Measurements from ENCODE around the gene SMYD2.

Gene SMYD2

DNA sequence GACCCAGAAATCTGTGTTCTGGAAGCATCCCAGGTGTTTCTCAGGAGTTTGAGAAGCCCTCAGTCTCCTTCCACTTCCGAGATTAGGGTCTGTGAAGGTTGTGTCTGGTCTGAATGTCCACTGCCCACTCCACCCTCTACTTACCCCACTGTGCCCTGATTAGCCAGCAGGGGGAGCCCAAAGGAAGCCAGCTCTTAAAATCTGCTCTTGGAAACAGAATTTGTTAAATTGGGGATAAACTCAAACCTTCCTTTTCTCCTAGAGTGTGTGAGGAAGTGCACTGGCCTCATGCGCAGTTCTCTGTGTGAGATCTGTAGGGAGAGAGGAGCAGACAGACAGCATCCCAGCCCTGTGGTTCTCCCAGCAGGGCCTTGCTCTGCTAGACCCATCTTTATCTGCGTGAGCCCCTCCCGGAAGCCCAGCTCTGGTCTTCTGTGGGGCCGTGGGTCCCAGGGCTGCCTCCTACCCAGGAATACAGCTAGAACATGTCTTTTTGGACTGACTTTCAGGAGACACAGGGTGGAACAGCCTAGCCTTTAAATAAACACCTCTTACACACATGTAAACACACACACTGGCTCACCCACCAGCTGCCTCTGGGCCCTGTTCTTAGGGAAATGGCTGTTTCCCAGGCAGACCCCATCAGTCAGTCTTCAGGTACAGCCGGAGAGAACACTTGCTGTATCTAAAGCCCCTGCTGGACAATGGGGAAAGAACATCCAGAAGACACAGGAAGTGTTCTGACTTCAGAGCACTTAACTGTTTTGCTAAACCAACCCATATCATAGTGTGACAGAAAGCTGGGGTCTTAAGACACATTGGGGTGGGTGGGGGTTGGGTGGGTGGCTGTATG, 52.2 kb downstream of the SMYD2 start:
- H3K4me1 Mint-ChIP-seq = peaks cover 9% of the 10 kb centered on the region
- DNase-seq = peak; percentile 66
- no peaks in the 10 kb centered on the region for H3K27me3 Mint-ChIP-seq
- CTCF ChIA-PET = interaction anchor here (0.6 to 11.4 kb wide), 51 partner anchors 8 to 1192 kb away, joined by 3 to 435 read pairs (median 5); no protein-coding TSS in a partner anchor
- no peaks in the 10 kb centered on the region for H3K9me3 Mint-ChIP-seq
- H3K36me3 Mint-ChIP-seq = peaks cover 19% of the 10 kb centered on the region
- no peak overlapping the region for H3K4me3 Mint-ChIP-seq
- peak overlapping the region; percentile 78 for H3K27ac Mint-ChIP-seq

DNA sequence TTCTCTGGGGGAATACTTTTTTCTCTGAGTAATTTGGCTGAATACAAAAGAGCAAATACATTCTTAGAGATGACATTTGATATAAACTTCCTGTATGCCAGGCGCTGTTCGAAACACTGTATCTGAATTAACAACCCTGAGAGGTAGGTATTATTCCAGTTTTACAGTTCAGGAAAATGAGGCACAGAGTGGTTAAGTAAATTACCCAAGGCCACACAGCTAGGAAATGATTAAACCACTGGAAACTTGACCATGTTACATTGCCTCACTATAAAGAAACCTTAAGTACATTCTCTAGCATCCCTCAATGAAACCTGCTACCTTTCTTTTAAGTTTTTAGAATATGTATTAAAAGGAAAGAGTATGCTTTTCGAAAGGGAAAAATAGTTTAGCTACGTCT, 54.6 kb downstream of the SMYD2 start:
- H3K36me3 Mint-ChIP-seq = peaks cover 14% of the 10 kb centered on the region
- H3K4me1 Mint-ChIP-seq = peaks cover 9% of the 10 kb centered on the region
- H3K9me3 Mint-ChIP-seq = no peaks in the 10 kb centered on the region
- H3K27ac Mint-ChIP-seq = no peak overlapping the region
- no peak for DNase-seq
- H3K27me3 Mint-ChIP-seq = no peaks in the 10 kb centered on the region
- H3K4me3 Mint-ChIP-seq = no peak overlapping the region
- CTCF ChIA-PET = interaction anchor here (0.9 to 1.4 kb wide), 6 partner anchors 11 to 292 kb away, joined by 3 to 5 read pairs (median 4); no protein-coding TSS in a partner anchor

DNA sequence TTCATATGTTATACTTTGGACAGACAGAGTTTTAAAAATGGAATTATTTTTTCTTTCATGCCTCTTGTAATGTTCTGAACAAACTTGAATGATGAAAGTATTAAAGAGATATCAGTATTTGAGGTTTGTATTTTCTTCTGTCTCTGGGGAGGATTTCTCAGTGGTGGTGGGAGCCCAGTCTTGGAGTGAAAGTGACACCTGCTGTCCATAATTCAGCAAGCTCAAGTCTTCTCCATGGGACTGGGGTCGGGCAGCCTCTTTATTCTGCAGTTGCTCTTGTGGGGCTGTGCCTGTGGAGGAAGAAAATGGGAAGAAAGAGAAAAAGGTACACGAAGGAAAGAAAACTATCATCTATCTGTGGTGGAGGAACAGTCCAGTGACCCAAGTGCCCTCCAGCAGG, 56.1 kb downstream of the SMYD2 start:
- Mint-ChIP-seq H3K9me3 (no peaks in the 10 kb centered on the region), H3K27ac (no peak overlapping the region), H3K36me3 (peaks cover 13% of the 10 kb centered on the region), H3K4me1 (peaks cover 9% of the 10 kb centered on the region), H3K4me3 (no peak overlapping the region), H3K27me3 (no peaks in the 10 kb centered on the region)
- CTCF ChIA-PET = interaction anchor here (1.0 to 1.9 kb wide), 3 partner anchors 9 to 290 kb away, joined by 4 to 9 read pairs (median 4); no protein-coding TSS in a partner anchor
- DNase-seq = no peak

GRCh38 chr1:214337511-214337910, 56.6 kb downstream of the SMYD2 start:
- Mint-ChIP-seq H3K27ac (no peak overlapping the region), H3K4me1 (peaks cover 9% of the 10 kb centered on the region), H3K27me3 (no peaks in the 10 kb centered on the region), H3K36me3 (peaks cover 14% of the 10 kb centered on the region), H3K4me3 (no peak overlapping the region), H3K9me3 (no peaks in the 10 kb centered on the region)
- CTCF ChIA-PET = interaction anchor here (1.0 to 4.1 kb wide), 5 partner anchors 10 to 298 kb away, joined by 3 to 14 read pairs (median 4); no protein-coding TSS in a partner anchor
- DNase-seq = no peak

DNA sequence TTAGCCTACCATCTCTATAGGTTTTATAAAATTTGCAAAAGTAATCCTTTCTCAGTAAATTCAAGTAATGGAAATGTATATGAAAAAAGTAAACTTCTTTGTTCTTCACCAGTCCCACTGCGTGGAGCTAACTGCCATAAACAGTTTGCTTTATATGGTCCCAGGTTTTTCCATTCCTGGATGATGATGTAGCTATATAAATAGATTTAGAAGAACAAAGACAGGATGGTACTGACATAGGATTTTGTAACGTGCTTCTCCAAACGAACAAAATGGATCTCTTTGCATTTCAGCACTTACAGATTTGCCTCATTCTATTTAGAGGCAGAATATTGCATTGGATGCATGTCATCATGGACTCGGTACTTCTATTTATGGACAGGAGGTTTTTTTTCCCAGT, 57.3 kb downstream of the SMYD2 start:
- no peaks in the 10 kb centered on the region for H3K27me3 Mint-ChIP-seq
- H3K9me3 Mint-ChIP-seq = no peaks in the 10 kb centered on the region
- peaks cover 15% of the 10 kb centered on the region for H3K36me3 Mint-ChIP-seq
- H3K4me3 Mint-ChIP-seq = no peak overlapping the region
- DNase-seq = no peak
- H3K27ac Mint-ChIP-seq = no peak overlapping the region
- CTCF ChIA-PET = interaction anchor here (1.0 to 4.1 kb wide), 5 partner anchors 10 to 298 kb away, joined by 3 to 14 read pairs (median 4); no protein-coding TSS in a partner anchor
- H3K4me1 Mint-ChIP-seq = peaks cover 9% of the 10 kb centered on the region

DNA sequence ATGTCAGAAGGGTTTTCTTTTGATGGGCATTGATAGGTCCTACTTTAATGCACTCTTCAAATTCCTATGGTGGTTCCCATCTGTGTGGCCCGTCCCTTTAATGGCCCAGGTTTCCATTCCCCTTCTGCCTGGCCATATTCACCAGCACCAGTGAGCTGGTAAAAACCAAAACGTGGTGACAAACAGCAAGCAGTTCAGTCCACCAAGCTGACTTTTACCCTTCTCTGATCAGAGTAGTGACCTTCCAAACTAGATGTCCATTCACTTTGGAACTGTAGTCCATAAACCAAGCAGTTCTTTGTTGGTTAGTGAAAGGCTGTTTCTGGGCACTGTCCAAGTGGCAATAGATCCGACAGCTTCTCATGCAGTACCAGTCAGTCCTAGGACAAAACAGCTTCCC, 60.5 kb downstream of the SMYD2 start:
- DNase-seq = no peak
- H3K4me1 Mint-ChIP-seq = peaks cover 8% of the 10 kb centered on the region
- CTCF ChIA-PET = interaction anchor here (1.4 to 4.4 kb wide), 3 partner anchors 9 to 286 kb away, joined by 3 to 26 read pairs (median 14); no protein-coding TSS in a partner anchor
- H3K27me3 Mint-ChIP-seq = no peaks in the 10 kb centered on the region
- no peak overlapping the region for H3K27ac Mint-ChIP-seq
- peaks cover 18% of the 10 kb centered on the region for H3K9me3 Mint-ChIP-seq
- peaks cover 25% of the 10 kb centered on the region for H3K36me3 Mint-ChIP-seq
- H3K4me3 Mint-ChIP-seq = no peak overlapping the region

- no peak overlapping the region for H3K27ac Mint-ChIP-seq
- peaks cover 3% of the 10 kb centered on the region for H3K4me1 Mint-ChIP-seq
- no peak overlapping the region for H3K4me3 Mint-ChIP-seq
- H3K36me3 Mint-ChIP-seq = peaks cover 24% of the 10 kb centered on the region
- H3K27me3 Mint-ChIP-seq = no peaks in the 10 kb centered on the region
- H3K9me3 Mint-ChIP-seq = peaks cover 18% of the 10 kb centered on the region
- no peak for DNase-seq
- CTCF ChIA-PET = interaction anchor here (1.4 to 4.4 kb wide), 2 partner anchors 9 to 286 kb away, joined by 3 to 26 read pairs; no protein-coding TSS in a partner anchor
These were observed 61.0 kb downstream of the SMYD2 start for GRCh38 chr1:214341932-214342331.

GRCh38 chr1:214342525-214342924, 61.6 kb downstream of the SMYD2 start:
- no peak for DNase-seq
- no peak overlapping the region for H3K4me3 Mint-ChIP-seq
- peaks cover 25% of the 10 kb centered on the region for H3K36me3 Mint-ChIP-seq
- H3K27ac Mint-ChIP-seq = no peak overlapping the region
- H3K9me3 Mint-ChIP-seq = peaks cover 18% of the 10 kb centered on the region
- H3K4me1 Mint-ChIP-seq = no peaks in the 10 kb centered on the region
- CTCF ChIA-PET = interaction anchor here (1.4 to 4.4 kb wide), 2 partner anchors 10 to 285 kb away, joined by 3 to 26 read pairs; no protein-coding TSS in a partner anchor
- no peaks in the 10 kb centered on the region for H3K27me3 Mint-ChIP-seq

DNA sequence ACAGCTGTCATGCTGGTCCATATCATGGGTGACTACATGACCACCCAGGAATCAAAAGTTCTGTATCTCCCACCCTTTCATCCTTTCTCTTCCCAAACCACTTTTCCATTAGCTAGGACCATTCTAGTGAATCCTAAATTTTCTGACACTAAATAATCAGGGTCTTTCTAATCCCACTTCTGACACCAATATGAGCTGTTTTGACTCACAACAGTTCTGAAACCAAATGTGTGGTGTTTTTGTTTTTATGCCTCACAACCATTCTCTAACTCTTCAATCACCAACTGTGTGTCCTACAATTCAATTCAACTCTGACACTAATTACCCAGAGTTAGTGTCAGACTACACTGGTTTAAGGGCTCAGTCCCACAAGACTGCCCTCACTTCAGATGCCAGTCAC, 63.9 kb downstream of the SMYD2 start:
- H3K9me3 Mint-ChIP-seq = peaks cover 18% of the 10 kb centered on the region
- no peak overlapping the region for H3K4me3 Mint-ChIP-seq
- no peak for DNase-seq
- no peak overlapping the region for H3K27ac Mint-ChIP-seq
- H3K36me3 Mint-ChIP-seq = peaks cover 30% of the 10 kb centered on the region
- CTCF ChIA-PET = interaction anchor here (0.8 to 2.3 kb wide), 4 partner anchors 11 to 240 kb away, joined by 3 to 8 read pairs (median 4); no protein-coding TSS in a partner anchor
- H3K4me1 Mint-ChIP-seq = no peaks in the 10 kb centered on the region
- no peaks in the 10 kb centered on the region for H3K27me3 Mint-ChIP-seq

DNA sequence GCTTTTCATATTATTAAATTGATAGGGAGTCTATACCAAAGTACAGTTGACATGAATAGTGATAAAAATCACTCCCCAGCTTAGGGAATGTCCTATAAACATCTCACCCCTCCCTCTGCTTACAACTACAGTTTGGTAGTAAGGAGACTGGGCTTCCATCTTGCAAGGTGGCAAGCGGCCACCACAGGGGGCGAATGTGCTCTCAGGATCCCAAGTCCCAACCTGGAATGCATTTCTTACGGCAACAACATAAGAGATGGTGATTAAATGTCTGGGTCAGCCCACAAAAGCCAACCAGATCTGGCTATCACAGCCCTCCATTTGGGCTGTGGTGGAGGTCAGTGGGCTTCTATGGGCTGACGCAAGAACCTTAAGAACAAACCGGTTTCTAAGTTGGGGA, 68.0 kb downstream of the SMYD2 start:
- Mint-ChIP-seq H3K4me1 (no peaks in the 10 kb centered on the region), H3K9me3 (peaks cover 14% of the 10 kb centered on the region), H3K27me3 (peaks cover 3% of the 10 kb centered on the region), H3K4me3 (no peak overlapping the region), H3K27ac (no peak overlapping the region), H3K36me3 (peaks cover 18% of the 10 kb centered on the region)
- CTCF ChIA-PET = interaction anchor here (1.5 kb wide), 1 partner anchor 16 kb away, joined by 12 read pairs; no protein-coding TSS in a partner anchor
- DNase-seq = no peak

GRCh38 chr1:214349781-214350180, 68.8 kb downstream of the SMYD2 start:
- Mint-ChIP-seq H3K4me3 (no peak overlapping the region), H3K27me3 (peaks cover 3% of the 10 kb centered on the region), H3K27ac (no peak overlapping the region), H3K9me3 (peaks cover 6% of the 10 kb centered on the region), H3K4me1 (no peaks in the 10 kb centered on the region), H3K36me3 (peaks cover 13% of the 10 kb centered on the region)
- CTCF ChIA-PET = interaction anchor here (1.5 kb wide), 1 partner anchor 17 kb away, joined by 12 read pairs; no protein-coding TSS in a partner anchor
- DNase-seq = no peak

- H3K36me3 Mint-ChIP-seq = peaks cover 6% of the 10 kb centered on the region
- CTCF ChIA-PET = interaction anchor here (1.4 kb wide), 1 partner anchor 18 kb away, joined by 3 read pairs; no protein-coding TSS in a partner anchor
- H3K9me3 Mint-ChIP-seq = no peaks in the 10 kb centered on the region
- peaks cover 11% of the 10 kb centered on the region for H3K27me3 Mint-ChIP-seq
- H3K4me1 Mint-ChIP-seq = no peaks in the 10 kb centered on the region
- H3K4me3 Mint-ChIP-seq = no peak overlapping the region
- DNase-seq = no peak
- H3K27ac Mint-ChIP-seq = no peak overlapping the region
These were observed 70.8 kb downstream of the SMYD2 start for GRCh38 chr1:214351551-214352277.

- no peaks in the 10 kb centered on the region for H3K4me1 Mint-ChIP-seq
- no peak overlapping the region for H3K4me3 Mint-ChIP-seq
- H3K36me3 Mint-ChIP-seq = peaks cover 2% of the 10 kb centered on the region
- peaks cover 18% of the 10 kb centered on the region for H3K27me3 Mint-ChIP-seq
- no peak overlapping the region for H3K27ac Mint-ChIP-seq
- CTCF ChIA-PET = interaction anchor here (1.4 kb wide), 1 partner anchor 20 kb away, joined by 3 read pairs; no protein-coding TSS in a partner anchor
- no peaks in the 10 kb centered on the region for H3K9me3 Mint-ChIP-seq
- DNase-seq = no peak
These were observed 71.9 kb downstream of the SMYD2 start for GRCh38 chr1:214352838-214353237.

All from activated naive CD4-positive, alpha-beta T cell treated with anti-CD3 and anti-CD28 coated beads, Interleukin-2, amount 10 ng/mL, durations not matched to agents 7 days and 5 days (primary cell).